Nephron (organoid): ENCODE data around the gene SMU1.

Experiments
- H3K27ac Mint-ChIP-seq, 3 experiments: 2 replicates each; pipeline ENCODE4 v1.8.0; 2020; ENCODE audit warnings: mixed read lengths in 3 of 3, mild to moderate bottlenecking in 2 of 3, moderate library complexity in 1 of 3
- H3K27me3 Mint-ChIP-seq: 2 replicates; pipeline ENCODE4 v1.8.0; 2021; ENCODE audit warnings: low read depth, mild to moderate bottlenecking, moderate library complexity, mixed read lengths
- H3K36me3 Mint-ChIP-seq: 2 replicates; pipeline ENCODE4 v1.8.0; 2020; ENCODE audit warnings: low read depth, mixed read lengths
- H3K4me1 Mint-ChIP-seq: 2 replicates; pipeline ENCODE4 v1.8.0; 2020; ENCODE audit warnings: mixed read lengths
- H3K4me3 Mint-ChIP-seq, 3 experiments: 2 replicates each; pipeline ENCODE4 v1.8.0; 2020; ENCODE audit warnings: mild to moderate bottlenecking in 3 of 3, mixed read lengths in 3 of 3, moderate library complexity in 2 of 3
- H3K9me3 Mint-ChIP-seq: 2 replicates; pipeline ENCODE4 v1.8.0; 2020; ENCODE audit warnings: mixed read lengths
- CTCF ChIP-seq, 3 experiments: fragments of 200-600 bp; sonication (generic); IDR thresholded peaks; one replicate each; pipeline ENCODE4 v1.5.0; 2021; ENCODE audit warnings: antibody characterized with exemption in 3 of 3; ENCODE audit not compliant: unreplicated experiment in 3 of 3

Gene SMU1

GRCh38 chr9:33041432-33042188 is 34.9 kb downstream of the SMU1 start:
- Mint-ChIP-seq H3K27ac (peak overlapping the region in 2 of 3 experiments; percentile 1 to 45), H3K9me3 (no peaks in the 10 kb centered on the region), H3K4me1 (peaks cover 21% of the 10 kb centered on the region), H3K36me3 (peaks cover 30% of the 10 kb centered on the region), H3K4me3 (no peak overlapping the region), H3K27me3 (no peaks in the 10 kb centered on the region)
- TF ChIP-seq CTCF (IDR thresholded peaks at IDR 0.05; ENCODE audit: unreplicated experiment in 3 of 3) = no peak

GRCh38 chr9:33040792-33041431 is 35.6 kb downstream of the SMU1 start:
- Mint-ChIP-seq H3K27me3 (no peaks in the 10 kb centered on the region), H3K27ac (peak overlapping the region; percentile 28 to 54 (median 45)), H3K9me3 (no peaks in the 10 kb centered on the region), H3K4me3 (no peak overlapping the region), H3K4me1 (peaks cover 17% of the 10 kb centered on the region), H3K36me3 (peaks cover 32% of the 10 kb centered on the region)
- TF ChIP-seq CTCF (IDR thresholded peaks at IDR 0.05; ENCODE audit: unreplicated experiment in 3 of 3) = no peak

- H3K27me3 Mint-ChIP-seq = no peaks in the 10 kb centered on the region
- no peaks in the 10 kb centered on the region for H3K9me3 Mint-ChIP-seq
- H3K4me3 Mint-ChIP-seq = no peak overlapping the region
- H3K36me3 Mint-ChIP-seq = peaks cover 85% of the 10 kb centered on the region
- H3K27ac Mint-ChIP-seq = peak overlapping the region; percentile 9 to 50 (median 17)
- H3K4me1 Mint-ChIP-seq = peaks cover 23% of the 10 kb centered on the region
- no peak for TF ChIP-seq CTCF (IDR thresholded peaks at IDR 0.05; ENCODE audit: unreplicated experiment in 3 of 3)
Observed at GRCh38 chr9:33032865-33033264, 43.6 kb downstream of the SMU1 start.

GRCh38 chr9:33032292-33032691 is 44.2 kb downstream of the SMU1 start:
- Mint-ChIP-seq H3K9me3 (no peaks in the 10 kb centered on the region), H3K4me1 (peaks cover 25% of the 10 kb centered on the region), H3K36me3 (peaks cover 83% of the 10 kb centered on the region), H3K4me3 (no peak overlapping the region), H3K27me3 (no peaks in the 10 kb centered on the region), H3K27ac (peak overlapping the region; percentile 9 to 50 (median 17))
- no peak for TF ChIP-seq CTCF (IDR thresholded peaks at IDR 0.05; ENCODE audit: unreplicated experiment in 3 of 3)

GRCh38 chr9:33030285-33030684 is 46.2 kb downstream of the SMU1 start:
- H3K27ac Mint-ChIP-seq = no peak overlapping the region
- H3K27me3 Mint-ChIP-seq = no peaks in the 10 kb centered on the region
- H3K4me1 Mint-ChIP-seq = peaks cover 39% of the 10 kb centered on the region
- no peak overlapping the region for H3K4me3 Mint-ChIP-seq
- no peak for TF ChIP-seq CTCF (IDR thresholded peaks at IDR 0.05; ENCODE audit: unreplicated experiment in 3 of 3)
- H3K9me3 Mint-ChIP-seq = no peaks in the 10 kb centered on the region
- H3K36me3 Mint-ChIP-seq = peaks cover 79% of the 10 kb centered on the region
